Hematopoietic multipotent progenitor cell (in vitro differentiated cells): Measurements from ENCODE around the gene PRAMEF11. TPM values are rescaled to one million over a fixed set of nuclear protein-coding genes. Genes with fewer than 3 reads are reported as not detected.
"Not testable (repeated sequence)": the region's sequence is repeated elsewhere in the genome, so short reads cannot be mapped to it uniquely, and the experiment has no call there.

Experiments
- DNase-seq, 3 donors: peaks; one replicate each; pipeline ENCODE4 v3.0.0-alpha.2; 2011 to 2015; ENCODE audit warnings: low read depth in 2 of 3, low spot score in 2 of 3
- total RNA-seq: library from RNA; depleted of rRNA; stranded (reverse); fragments of >200 nt; gene quantifications from one replicate; pipeline ENCODE4 v1.2.3, GENCODE V29; 2012

Gene PRAMEF11
- not detected for total RNA-seq

- not testable (repeated sequence) for DNase-seq
Measured at GRCh38 chr1:12831310-12831709, at the start of gene PRAMEF11. Gene PRAMEF11, minus strand, starts transcription at chr1:12831410. Its CDS starts 2,621 bp downstream, at chr1:12828789.

DNA sequence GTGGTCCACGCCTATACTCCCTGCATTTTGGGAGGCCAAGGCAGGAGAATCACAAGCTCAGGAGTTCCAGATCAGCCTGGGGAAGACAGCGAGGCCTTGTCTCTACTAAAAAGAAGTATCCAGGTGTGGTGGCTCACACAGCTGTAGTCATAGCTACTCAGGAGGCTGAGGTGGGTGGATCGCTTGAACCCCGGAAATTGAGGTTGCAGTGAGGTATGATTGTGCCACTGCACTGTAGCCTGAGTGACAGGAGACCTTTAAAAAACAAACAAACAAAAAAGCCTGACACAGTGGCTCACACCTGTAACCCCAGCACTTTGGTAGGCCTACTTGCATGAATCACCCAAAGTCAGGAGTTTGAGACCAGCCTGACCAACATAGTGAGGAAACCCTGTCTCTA lies 47.2 kb upstream of the PRAMEF11 start:
- DNase-seq = not testable (repeated sequence)

DNA sequence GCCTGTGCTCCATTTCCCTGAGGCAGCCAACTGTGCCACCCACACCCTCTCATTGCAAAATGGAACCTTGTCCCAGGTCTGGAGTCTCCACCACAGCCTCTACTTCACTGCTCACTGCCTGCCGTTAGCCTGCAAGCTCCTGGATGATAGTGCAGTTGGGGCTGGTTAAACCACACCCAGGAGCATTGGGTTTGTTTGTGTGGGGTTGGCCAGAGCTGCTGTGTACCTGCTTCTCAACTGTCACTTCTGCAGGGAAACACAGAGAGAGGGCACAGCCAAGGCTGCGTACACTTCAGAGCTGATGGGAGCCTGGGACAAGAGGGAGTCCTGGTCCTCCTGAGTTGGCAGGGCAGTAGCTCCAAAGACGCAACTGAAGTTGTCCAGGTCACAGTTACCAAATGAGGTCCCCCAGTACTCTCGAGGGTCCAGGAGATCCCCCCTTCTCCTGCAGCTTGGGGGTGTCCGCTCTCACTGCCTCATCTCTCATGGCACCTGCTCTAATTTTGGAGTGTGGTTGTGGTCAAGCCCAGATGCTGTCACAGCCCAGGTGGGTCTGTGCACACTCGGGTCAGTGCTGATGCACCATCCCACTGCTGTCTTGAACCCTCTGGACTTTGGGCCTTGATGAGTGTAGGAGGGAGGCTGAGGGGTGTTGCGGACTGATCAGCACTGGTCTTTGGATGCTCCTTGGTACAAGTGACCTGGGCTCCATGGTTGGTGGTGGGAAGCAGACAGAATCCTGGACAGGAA lies 32.1 kb upstream of the PRAMEF11 start:
- DNase-seq = not testable (repeated sequence)

DNA sequence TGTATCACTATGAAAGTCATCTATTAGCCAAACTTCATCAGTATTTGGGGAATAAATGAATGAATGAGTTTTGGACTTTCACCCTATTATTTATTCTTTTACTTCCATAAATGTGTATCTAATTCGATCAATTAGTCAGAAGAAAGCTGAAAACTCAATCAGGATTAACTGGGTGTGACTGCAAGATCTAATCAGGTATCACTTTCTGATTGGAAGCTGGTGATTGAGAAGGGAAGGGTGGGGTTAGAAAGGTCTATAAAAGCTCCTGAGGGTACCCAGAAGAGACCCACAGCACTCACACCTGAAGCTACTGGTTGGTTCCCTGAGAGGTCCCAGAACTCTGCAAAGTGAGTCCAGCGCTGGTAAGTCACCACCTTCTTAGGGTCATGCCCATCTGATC lies 25.6 kb upstream of the PRAMEF11 start, which contains the start of gene PRAMEF2:
Gene PRAMEF2 (plus strand): TSS at position 301 of the 400 bp plus-strand sequence. CDS start 1,924 bp downstream, outside the sequence.
- not testable (repeated sequence) for DNase-seq

DNA sequence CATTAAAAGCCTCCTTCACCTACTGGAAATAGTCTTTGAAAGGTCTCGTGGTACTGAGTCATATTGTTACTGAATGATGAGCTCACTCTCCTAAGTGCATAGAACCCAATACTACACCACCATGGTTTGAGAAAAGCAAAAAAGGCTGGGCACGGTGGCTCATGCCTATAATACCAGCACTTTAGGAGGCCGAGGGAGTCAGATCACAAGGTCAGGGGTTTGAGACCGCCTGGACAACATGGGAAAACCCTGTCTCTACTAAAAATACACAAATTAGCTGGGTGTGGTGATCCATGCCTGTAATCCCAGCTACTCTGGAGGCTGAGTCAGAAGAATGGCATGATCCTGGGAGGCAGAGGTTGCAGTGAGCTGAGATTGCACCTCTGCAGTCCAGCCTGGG lies 20.6 kb upstream of the PRAMEF11 start:
- DNase-seq = no peak

DNA sequence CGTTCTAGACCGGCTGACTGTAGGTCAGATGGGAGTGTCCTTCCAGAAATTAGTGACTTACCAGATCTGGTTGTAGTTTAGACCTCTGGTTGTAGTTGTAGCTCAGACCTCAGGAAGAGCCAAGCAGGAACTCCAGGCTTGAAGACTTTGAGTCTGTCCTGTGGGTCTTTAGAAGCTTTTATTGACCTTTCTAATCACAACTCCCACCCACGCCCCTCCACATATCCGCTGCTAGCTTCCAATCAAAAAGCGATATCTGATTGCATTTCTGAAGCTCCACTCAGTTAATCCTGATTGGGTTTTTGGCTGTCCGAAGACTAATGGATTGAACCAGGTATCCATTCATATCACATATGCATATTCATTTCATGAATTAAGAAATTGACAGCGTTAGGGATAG lies 17.4 kb upstream of the PRAMEF11 start, which contains the start of gene HNRNPCL1:
Gene HNRNPCL1 (minus strand): TSS at position 101 of the 400 bp plus-strand sequence. CDS start 431 bp downstream, outside the sequence.
- DNase-seq = not testable (repeated sequence)

DNA sequence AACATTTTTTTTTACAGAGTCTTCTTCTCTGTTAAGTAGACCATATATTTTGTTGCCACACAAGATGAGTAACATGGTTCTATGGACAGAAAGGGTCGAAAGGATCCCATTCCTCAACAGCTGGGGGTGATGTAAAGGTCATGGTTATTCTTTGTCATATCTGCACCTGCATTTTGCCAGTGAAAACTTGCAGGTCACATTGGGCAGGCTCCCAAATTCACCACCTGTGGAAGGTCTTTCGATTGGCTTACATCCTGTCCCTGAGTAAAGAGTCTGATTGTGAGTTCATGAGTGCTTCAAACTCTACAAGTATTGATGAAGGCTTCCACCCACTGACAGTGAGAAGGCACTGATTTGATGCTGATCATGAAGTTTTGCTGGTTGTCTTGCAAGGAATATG lies 2.0 kb upstream of the PRAMEF11 start:
- DNase-seq = not testable (repeated sequence)

DNA sequence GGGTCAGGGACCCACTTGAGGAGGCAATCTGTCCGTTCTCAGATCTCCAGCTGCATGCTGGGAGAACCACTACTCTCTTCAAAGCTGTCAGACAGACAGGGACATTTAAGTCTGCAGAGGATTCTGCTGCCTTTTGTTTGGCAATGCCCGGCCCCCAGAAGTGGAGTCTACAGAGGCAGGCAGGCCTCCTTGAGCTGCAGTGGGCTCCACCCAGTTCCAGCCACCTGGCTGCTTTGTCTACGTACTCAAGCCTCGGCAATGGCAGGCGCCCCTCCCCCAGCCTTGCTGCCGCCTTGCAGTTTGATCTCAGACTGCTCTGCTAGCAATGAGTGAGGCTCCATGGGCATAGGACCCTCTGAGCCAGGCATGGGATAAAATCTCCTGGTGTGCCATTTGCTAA lies 12.1 kb downstream of the PRAMEF11 start:
- not testable (repeated sequence) for DNase-seq

GRCh38 chr1:12811409-12811784 lies 19.8 kb downstream of the PRAMEF11 start:
- DNase-seq = no peak

GRCh38 chr1:12810691-12811408 lies 20.4 kb downstream of the PRAMEF11 start:
- DNase-seq = no peak

- no peak for DNase-seq
Measured at GRCh38 chr1:12809933-12810332, 21.3 kb downstream of the PRAMEF11 start.

GRCh38 chr1:12799730-12800129 lies 31.5 kb downstream of the PRAMEF11 start:
- DNase-seq = no peak

DNA sequence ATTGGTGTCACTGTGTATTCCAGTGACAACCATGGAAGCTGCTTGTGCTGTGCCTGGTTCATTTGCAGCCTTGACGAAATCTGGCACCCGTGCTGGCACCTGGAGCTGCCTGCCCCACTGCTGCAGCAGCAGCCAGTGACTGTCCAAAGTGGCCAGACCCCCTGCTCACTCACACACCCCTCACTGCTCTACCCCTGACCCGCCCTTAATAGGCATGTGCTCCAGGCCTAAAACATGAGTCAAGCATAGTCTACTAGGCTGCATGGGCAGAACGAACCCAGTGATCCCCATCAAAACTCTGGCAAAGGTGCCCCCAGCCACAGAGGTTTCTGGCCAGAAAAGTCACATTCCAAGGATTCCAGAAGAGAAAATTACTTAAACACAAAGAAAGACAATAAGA lies 32.3 kb downstream of the PRAMEF11 start:
- no peak for DNase-seq

- DNase-seq = not testable (repeated sequence)
Measured at GRCh38 chr1:12791097-12791496, 40.1 kb downstream of the PRAMEF11 start, which contains the start of gene PRAMEF1. Gene PRAMEF1, plus strand, starts transcription at chr1:12791397. Its CDS starts 1,831 bp downstream, at chr1:12793228.

- peak in 1 of 3 donors; percentile 5 for DNase-seq
Measured at GRCh38 chr1:12784729-12785128, 46.5 kb downstream of the PRAMEF11 start.

- DNase-seq = not testable (repeated sequence)
Measured at GRCh38 chr1:12783783-12784182, 47.4 kb downstream of the PRAMEF11 start.

DNA sequence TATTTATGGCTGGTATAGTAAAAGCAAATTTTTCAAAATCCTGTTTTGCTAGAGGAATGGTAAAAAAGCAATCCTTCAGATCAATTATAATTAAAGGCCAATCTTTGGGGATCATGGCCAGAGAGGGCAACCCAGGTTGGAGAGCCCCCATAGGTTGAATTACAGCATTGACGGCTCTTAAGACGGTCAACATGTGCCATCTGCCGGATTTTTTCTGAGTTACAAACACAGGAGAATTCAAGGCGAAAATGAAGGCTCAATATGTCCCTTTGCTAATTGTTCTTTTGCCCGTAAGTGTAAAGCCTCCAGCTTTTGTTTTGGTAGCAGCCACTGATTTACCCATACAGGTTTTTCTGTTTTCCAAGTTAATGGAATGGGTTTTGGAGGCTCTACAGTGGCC lies 49.7 kb downstream of the PRAMEF11 start:
- not testable (repeated sequence) for DNase-seq

GRCh38 chr1:12778907-12779306 lies 52.3 kb downstream of the PRAMEF11 start:
- DNase-seq = no peak

- no peak for DNase-seq
Measured at GRCh38 chr1:12778061-12778460, 53.1 kb downstream of the PRAMEF11 start.

DNA sequence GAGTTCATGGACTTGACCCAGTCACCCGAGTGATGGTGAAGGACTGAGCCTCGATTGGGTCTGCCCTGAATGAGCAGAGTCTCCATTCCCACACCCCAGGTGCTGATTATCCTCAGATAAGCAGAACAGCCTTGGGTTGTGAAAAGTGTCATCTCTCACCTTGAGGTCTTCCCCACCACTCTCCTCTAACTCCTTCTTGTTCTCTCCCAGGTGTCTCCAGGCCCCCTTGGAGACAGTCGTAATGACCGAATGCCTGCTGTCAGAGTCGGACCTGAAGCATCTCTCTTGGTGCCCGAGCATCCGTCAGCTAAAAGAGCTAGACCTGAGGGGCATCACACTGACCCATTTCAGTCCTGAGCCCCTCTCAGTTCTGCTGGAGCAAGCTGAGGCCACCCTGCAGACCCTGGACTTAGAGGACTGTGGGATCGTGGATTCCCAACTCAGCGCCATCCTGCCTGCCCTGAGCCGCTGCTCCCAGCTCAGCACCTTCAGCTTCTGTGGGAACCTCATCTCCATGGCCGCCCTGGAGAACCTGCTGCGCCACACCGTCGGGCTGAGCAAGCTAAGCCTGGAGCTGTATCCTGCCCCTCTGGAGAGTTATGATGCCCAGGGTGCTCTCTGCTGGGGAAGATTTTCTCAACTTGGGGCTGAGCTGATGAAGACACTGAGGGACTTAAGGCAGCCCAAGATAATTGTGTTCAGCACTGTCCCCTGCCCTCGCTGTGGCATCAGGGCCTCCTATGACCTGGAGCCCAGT lies 54.2 kb downstream of the PRAMEF11 start:
- DNase-seq = no peak

- no peak for DNase-seq
Measured at GRCh38 chr1:12775443-12775842, 55.8 kb downstream of the PRAMEF11 start.
